PC-3 (cell line): Measurements from ENCODE around the gene NHS. TPM values are rescaled to one million over a fixed set of nuclear protein-coding genes. Genes with fewer than 3 reads are reported as not detected.
"Not testable (repeated sequence)": the region's sequence is repeated elsewhere in the genome, so short reads cannot be mapped to it uniquely, and the experiment has no call there.

Experiments
- ATAC-seq: fragments of 200-7000 bp; cut with Tn5 transposase; 2 replicates; pipeline ENCODE4 v1.9.1; 2020; ENCODE audit warnings: mild to moderate bottlenecking, moderate library complexity
- BruUV-seq: library from RNA; stranded (reverse); fragments of 400-500 nt; replicated peaks from 2 replicates; lab custom pipeline; 2021; lab: Mats Ljungman, UMichigan
- CTCF ChIA-PET: fragments of 300-600 bp; sonication (Branson Sonifier 250); formaldehyde crosslinking; loops from one replicate; lab custom pipeline; 2022; ENCODE audit warnings: antibody characterized with exemption; lab: Charles Lee
- POLR2A ChIA-PET: fragments of 300-600 bp; sonication (Branson Sonifier 250); formaldehyde crosslinking; loops from one replicate; lab custom pipeline; 2022; ENCODE audit warnings: antibody characterized with exemption; ENCODE audit not compliant: unreplicated experiment; lab: Charles Lee
- DNase-seq: peaks from one replicate; pipeline ENCODE4 v3.0.0-alpha.2; 2015
- H2AFZ ChIP-seq: fragments of 300-600 bp; sonication (generic); 2 replicates; pipeline ENCODE4 v1.6.0; 2016; ENCODE audit warnings: antibody characterized with exemption, low read length
- H3F3A ChIP-seq: fragments of 300-600 bp; sonication (generic); one replicate; pipeline ENCODE4 v1.6.0; 2017; ENCODE audit warnings: antibody characterized with exemption, low read length, control low read depth, mild to moderate bottlenecking; ENCODE audit not compliant: unreplicated experiment
- H3K27ac ChIP-seq: fragments of 300-600 bp; sonication (generic); 2 replicates; pipeline ENCODE4 v1.5.1; 2016; ENCODE audit warnings: mild to moderate bottlenecking, low read length
- H3K27me3 ChIP-seq: fragments of 300-600 bp; sonication (generic); 2 replicates; pipeline ENCODE4 v1.6.1; 2016; ENCODE audit warnings: low read length, mixed read lengths
- H3K36me3 ChIP-seq: fragments of 300-600 bp; sonication (generic); 2 replicates; pipeline ENCODE4 v1.6.1; 2016; ENCODE audit warnings: low read depth, mixed run types, low read length, mixed read lengths
- H3K4me1 ChIP-seq: fragments of 300-600 bp; sonication (generic); 2 replicates; pipeline ENCODE4 v1.5.1; 2016; ENCODE audit warnings: low read length; ENCODE audit not compliant: insufficient read depth
- H3K4me2 ChIP-seq: fragments of 300-600 bp; sonication (generic); 2 replicates; pipeline ENCODE4 v1.6.0; 2016; ENCODE audit warnings: low read length
- H3K4me3 ChIP-seq: fragments of 300-600 bp; sonication (generic); 2 replicates; pipeline ENCODE4 v1.5.1; 2016; ENCODE audit warnings: mild to moderate bottlenecking, low read length, mixed read lengths
- H3K79me2 ChIP-seq: fragments of 300-600 bp; sonication (generic); 2 replicates; pipeline ENCODE4 v1.6.1; 2017; ENCODE audit warnings: low read length, mixed read lengths
- H3K9ac ChIP-seq: fragments of 300-600 bp; sonication (generic); 2 replicates; pipeline ENCODE4 v1.6.0; 2016; ENCODE audit warnings: mild to moderate bottlenecking, low read length
- H3K9me2 ChIP-seq: fragments of 300-600 bp; sonication (generic); replicated peaks from 2 replicates; pipeline ENCODE4 v1.6.1; 2016; ENCODE audit warnings: mixed run types, low read length, mixed read lengths
- H3K9me3 ChIP-seq: fragments of 300-600 bp; sonication (generic); 2 replicates; pipeline ENCODE4 v1.6.1; 2016; ENCODE audit warnings: low read length, mixed read lengths
- H4K20me1 ChIP-seq: fragments of 300-600 bp; sonication (generic); 2 replicates; pipeline ENCODE4 v1.6.1; 2016; ENCODE audit warnings: low read length, mixed read lengths
- CTCF ChIP-seq: fragments of 300-600 bp; sonication (generic); conservative IDR thresholded peaks from 2 replicates; pipeline ENCODE4 v1.5.1; 2017; ENCODE audit warnings: antibody characterized with exemption, low read depth, mild to moderate bottlenecking, low read length
- EZH2 ChIP-seq: fragments of 300-600 bp; sonication (generic); IDR thresholded peaks from one replicate; pipeline ENCODE4 v1.6.1; 2017; ENCODE audit warnings: antibody characterized with exemption, mild to moderate bottlenecking, low read length; ENCODE audit not compliant: unreplicated experiment
- EZH2phosphoT487 ChIP-seq: fragments of 300-600 bp; sonication (generic); IDR thresholded peaks from 2 replicates; pipeline ENCODE4 v1.6.1; 2018; ENCODE audit warnings: mild to moderate bottlenecking, antibody characterized with exemption, low read length, borderline replicate concordance
- intact Hi-C: fragments of 100-400 bp; cut with micrococcal nuclease; formaldehyde crosslinking; loops from 2 replicates; pipeline ENCODE4 v1.9.0; 2023
- total RNA-seq: library from RNA; depleted of rRNA; stranded (reverse); fragments of >200 nt; gene quantifications from 2 replicates; pipeline ENCODE4 v1.2.3, GENCODE V29; 2014

Gene NHS
- total RNA-seq, 1 experiment from 2014 or later, result 4.9 TPM

GRCh38 chrX:17443556-17443955 is 68.6 kb downstream of the NHS start:
- Histone ChIP-seq H3K27me3 (no peaks in the 10 kb centered on the region), H3K27ac (no peak overlapping the region), H3K36me3 (no peaks in the 10 kb centered on the region), H3K4me1 (peaks cover 46% of the 10 kb centered on the region), H3K4me3 (no peak overlapping the region), H3K9me2 (no peaks in the 10 kb centered on the region), H3K79me2 (peaks cover 12% of the 10 kb centered on the region), H3K9me3 (no peaks in the 10 kb centered on the region), H3K4me2 (no peak overlapping the region), H4K20me1 (no peaks in the 10 kb centered on the region), H3K9ac (no peak overlapping the region), H2AFZ (no peak overlapping the region), H3F3A (peaks cover 4% of the 10 kb centered on the region)
- no TSS peak for BruUV-seq
- no peak for ATAC-seq
- ChIA-PET POLR2A (no interaction called here), CTCF (no interaction called here)
- TF ChIP-seq EZH2phosphoT487, result no peak
- no peak for TF ChIP-seq CTCF
- TF ChIP-seq EZH2, result no peak
- intact Hi-C loops, result loop anchor here (2.0 to 10.0 kb wide), 2 partner anchors 31 to 69 kb away; partner anchors contain the start of gene NHS
- no peak for DNase-seq

GRCh38 chrX:17446269-17446668 is 71.3 kb downstream of the NHS start:
- H3K9me2 ChIP-seq, H2AFZ ChIP-seq, ATAC-seq, H3K9me3 ChIP-seq, H3F3A ChIP-seq, H3K27ac ChIP-seq, POLR2A ChIA-PET, H3K4me3 ChIP-seq, CTCF ChIA-PET, H3K9ac ChIP-seq, H3K36me3 ChIP-seq, DNase-seq, H3K27me3 ChIP-seq, H3K4me2 ChIP-seq, BruUV-seq, H4K20me1 ChIP-seq: not testable (repeated sequence)
- Histone ChIP-seq H3K79me2 (peaks cover 16% of the 10 kb centered on the region), H3K4me1 (peaks cover 35% of the 10 kb centered on the region)
- intact Hi-C loops, result loop anchor here (10.0 kb wide), 1 partner anchor 71 kb away; the partner anchor contains the start of gene NHS

- Histone ChIP-seq H3K27me3 (no peaks in the 10 kb centered on the region), H3F3A (no peaks in the 10 kb centered on the region), H3K9me3 (no peaks in the 10 kb centered on the region), H3K27ac (peak overlapping the region; percentile 45), H3K36me3 (no peaks in the 10 kb centered on the region), H3K4me2 (0 out of 2 replicates have a peak overlapping the region, but pooled peaks have one; percentile 30), H3K4me1 (peaks cover 20% of the 10 kb centered on the region), H3K9ac (no peak overlapping the region), H3K79me2 (peaks cover 16% of the 10 kb centered on the region), H4K20me1 (no peaks in the 10 kb centered on the region), H3K9me2 (no peaks in the 10 kb centered on the region), H2AFZ (no peak overlapping the region), H3K4me3 (no peak overlapping the region)
- DNase-seq, result peak; percentile 25
- intact Hi-C loops, result loop anchor here (10.0 kb wide), 1 partner anchor 73 kb away; the partner anchor contains the start of gene NHS
- ChIA-PET CTCF (no interaction called here), POLR2A (no interaction called here)
- peak; percentile 40 for ATAC-seq
- TF ChIP-seq EZH2, result no peak
- TF ChIP-seq EZH2phosphoT487, result no peak
- no peak for TF ChIP-seq CTCF
- no TSS peak for BruUV-seq
These were observed 73.2 kb downstream of the NHS start for GRCh38 chrX:17448188-17448587.
